ENCODE data around the gene FAM89B.

GRCh38 chr11:65581928-65582327, 9.6 kb downstream of the FAM89B start:
- TF ChIP-seq CTCF (optimal IDR thresholded peaks at IDR 0.05 in 1 of 3, IDR thresholded peaks at IDR 0.05 in 1 of 3, conservative IDR thresholded peaks at IDR 0.05 in 1 of 3; ENCODE audit: extremely low read depth in 1 of 3, insufficient read depth in 2 of 3, low read length in 3 of 3) = no peak
- no peak for TF ChIP-seq EZH2 (IDR thresholded peaks at IDR 0.05; ENCODE audit: low read length)

All from keratinocyte (primary cell).